Hepatocyte (in vitro differentiated cells): ENCODE data around the gene MRPL44. TPM values are rescaled to one million over a fixed set of nuclear protein-coding genes. Genes with fewer than 3 reads are reported as not detected.

Experiments used
- DNase-seq: peaks from one replicate; pipeline ENCODE4 v3.0.0-alpha.2; 2016; ENCODE audit warnings: low spot score
- H2AFZ ChIP-seq: fragments of 200-600 bp; sonication (generic); 2 replicates; pipeline ENCODE4 v1.6.0; 2016; ENCODE audit warnings: antibody characterized with exemption, mild to moderate bottlenecking
- H3K27ac ChIP-seq: fragments of 200-600 bp; sonication (generic); 2 replicates; pipeline ENCODE4 v1.5.1; 2016; ENCODE audit warnings: mild to moderate bottlenecking
- H3K27me3 ChIP-seq: fragments of 200-600 bp; sonication (generic); 2 replicates; pipeline ENCODE4 v1.6.1; 2016
- H3K36me3 ChIP-seq: fragments of 200-600 bp; sonication (generic); replicated peaks from 2 replicates; pipeline ENCODE4 v1.5.1; 2016; ENCODE audit warnings: low read depth; ENCODE audit not compliant: insufficient read depth
- H3K4me1 ChIP-seq: fragments of 200-600 bp; sonication (generic); 2 replicates; pipeline ENCODE4 v1.5.1; 2016; ENCODE audit warnings: mild to moderate bottlenecking, moderate library complexity; ENCODE audit not compliant: insufficient read depth
- H3K4me2 ChIP-seq: fragments of 200-600 bp; sonication (generic); 2 replicates; pipeline ENCODE4 v1.6.0; 2016
- H3K4me3 ChIP-seq: fragments of 200-600 bp; sonication (generic); 2 replicates; pipeline ENCODE4 v1.5.1; 2016; ENCODE audit warnings: mild to moderate bottlenecking
- H3K79me2 ChIP-seq: fragments of 200-600 bp; sonication (generic); 2 replicates; pipeline ENCODE4 v1.6.0; 2017; ENCODE audit warnings: mild to moderate bottlenecking
- H3K9me2 ChIP-seq: fragments of 200-600 bp; sonication (generic); replicated peaks from 2 replicates; pipeline ENCODE4 v1.6.0; 2017; ENCODE audit warnings: mild to moderate bottlenecking; ENCODE audit not compliant: insufficient read depth
- H3K9me3 ChIP-seq: fragments of 200-600 bp; sonication (generic); 2 replicates; pipeline ENCODE4 v1.5.1; 2016; ENCODE audit warnings: low read depth, mild to moderate bottlenecking
- H4K20me1 ChIP-seq: fragments of 200-600 bp; sonication (generic); 2 replicates; pipeline ENCODE4 v1.6.0; 2016; ENCODE audit warnings: mild to moderate bottlenecking; ENCODE audit not compliant: insufficient read depth, poor library complexity, severe bottlenecking
- CTCF ChIP-seq: fragments of 200-600 bp; sonication (generic); IDR thresholded peaks from 2 replicates; pipeline ENCODE4 v1.5.1; 2016; ENCODE audit warnings: antibody characterized with exemption, mild to moderate bottlenecking; ENCODE audit not compliant: poor library complexity
- EZH2 ChIP-seq: fragments of 200-600 bp; sonication (generic); IDR thresholded peaks from 2 replicates; pipeline ENCODE4 v1.6.1; 2016; ENCODE audit warnings: antibody characterized with exemption, mild to moderate bottlenecking, borderline replicate concordance
- EZH2phosphoT487 ChIP-seq: fragments of 200-600 bp; sonication (generic); IDR thresholded peaks from one replicate; pipeline ENCODE4 v1.6.1; 2018; ENCODE audit warnings: antibody characterized with exemption, mild to moderate bottlenecking, low read depth, moderate library complexity; ENCODE audit not compliant: unreplicated experiment, severe bottlenecking
- WGBS: methylation state at CpG from one replicate; pipeline ENCODE4 v1.1.6; 2016; ENCODE audit warnings: low lambda C conversion rate; ENCODE audit errors: missing lambda C conversion rate; 5-methylcytosine and 5-hydroxymethylcytosine counted together
- polyA plus RNA-seq: library from polyadenylated mRNA; unstranded; fragments of >200 nt; fragmentation: Nextera tagmentation; extraction: Ambion mirVana; gene quantifications from 2 replicates; pipeline ENCODE4 v1.2.1, GENCODE V29; 2016
- total RNA-seq: library from RNA; depleted of rRNA; stranded (reverse); fragments of >200 nt; gene quantifications from 2 replicates; pipeline ENCODE4 v1.2.3, GENCODE V29; 2014

MRPL44 gene
- total and polyA plus RNA-seq, 2 experiments from 2014 or later: 29.0 to 46.5 TPM

- WGBS: 97% methylated on average over 4 of the region's 4 CpGs
- TF ChIP-seq EZH2phosphoT487 (no peak), CTCF (no peak), EZH2 (no peak)
- H3K79me2 ChIP-seq: peaks cover 77% of the 10 kb centered on the region
These were observed 37.2 kb upstream of the MRPL44 start for GRCh38 chr2:223920109-223920508.

GRCh38 chr2:223921204-223921603, 36.1 kb upstream of the MRPL44 start:
- Histone ChIP-seq H3K9me3 (no peaks in the 10 kb centered on the region), H3K27me3 (no peaks in the 10 kb centered on the region), H3K4me3 (no peak overlapping the region), H3K79me2 (peaks cover 82% of the 10 kb centered on the region), H4K20me1 (peaks cover 39% of the 10 kb centered on the region), H3K27ac (no peak overlapping the region), H3K4me1 (no peaks in the 10 kb centered on the region), H3K36me3 (no peaks in the 10 kb centered on the region), H3K4me2 (no peak overlapping the region), H3K9me2 (no peaks in the 10 kb centered on the region), H2AFZ (no peak overlapping the region)
- no peak for DNase-seq
- TF ChIP-seq CTCF: no peak
- TF ChIP-seq EZH2: no peak
- no peak for TF ChIP-seq EZH2phosphoT487

More at GRCh38 chr2:223920109-223920508, 37.2 kb upstream of the MRPL44 start:
- Histone ChIP-seq H4K20me1 (peaks cover 37% of the 10 kb centered on the region), H3K9me3 (no peaks in the 10 kb centered on the region), H3K4me1 (no peaks in the 10 kb centered on the region), H2AFZ (no peak overlapping the region), H3K27ac (no peak overlapping the region), H3K36me3 (no peaks in the 10 kb centered on the region), H3K4me3 (no peak overlapping the region), H3K9me2 (no peaks in the 10 kb centered on the region), H3K4me2 (no peak overlapping the region), H3K27me3 (no peaks in the 10 kb centered on the region)
- no peak for DNase-seq

DNA sequence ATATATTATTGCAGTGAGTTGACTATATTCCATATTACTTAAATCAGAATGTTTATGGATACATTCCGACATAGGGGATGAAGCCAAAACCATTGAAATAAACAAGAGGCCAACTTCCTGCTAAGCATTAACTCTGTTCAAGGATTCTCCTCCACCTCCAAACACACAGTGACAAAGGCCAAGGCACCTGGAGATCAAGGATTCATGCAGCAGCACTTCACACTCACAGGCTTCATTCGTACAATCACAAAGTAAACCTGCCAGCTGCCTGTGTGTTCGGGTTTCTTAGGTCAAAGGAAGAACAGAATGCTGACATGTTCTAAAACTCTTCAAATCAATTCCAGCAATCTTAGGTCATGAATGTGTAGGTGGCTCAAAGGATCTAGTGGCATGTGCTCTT, 35.0 kb upstream of the MRPL44 start:
- no peaks in the 10 kb centered on the region for H3K4me1 ChIP-seq
- H3K79me2 ChIP-seq: peaks cover 93% of the 10 kb centered on the region
- no peak for TF ChIP-seq EZH2phosphoT487
- no peak for TF ChIP-seq EZH2
- no peak for TF ChIP-seq CTCF
- peaks cover 39% of the 10 kb centered on the region for H4K20me1 ChIP-seq
- no peak overlapping the region for H3K4me3 ChIP-seq
- 82% methylated on average over 3 of the region's 3 CpGs for WGBS
- DNase-seq: no peak
- no peaks in the 10 kb centered on the region for H3K9me2 ChIP-seq
- no peaks in the 10 kb centered on the region for H3K27me3 ChIP-seq
- H3K27ac ChIP-seq: no peak overlapping the region
- no peak overlapping the region for H3K4me2 ChIP-seq
- H2AFZ ChIP-seq: no peak overlapping the region
- H3K9me3 ChIP-seq: no peaks in the 10 kb centered on the region
- H3K36me3 ChIP-seq: no peaks in the 10 kb centered on the region

- Histone ChIP-seq H3K36me3 (no peaks in the 10 kb centered on the region), H3K27ac (no peak overlapping the region), H3K9me2 (no peaks in the 10 kb centered on the region), H3K4me3 (no peak overlapping the region), H3K27me3 (no peaks in the 10 kb centered on the region), H3K4me1 (no peaks in the 10 kb centered on the region), H3K4me2 (no peak overlapping the region), H3K79me2 (peaks cover 96% of the 10 kb centered on the region), H3K9me3 (no peaks in the 10 kb centered on the region), H4K20me1 (peaks cover 46% of the 10 kb centered on the region), H2AFZ (no peak overlapping the region)
- no peak for DNase-seq
- WGBS: 93% methylated on average over 2 of the region's 2 CpGs
- TF ChIP-seq EZH2 (no peak), EZH2phosphoT487 (no peak), CTCF (no peak)
These were observed 33.3 kb upstream of the MRPL44 start for GRCh38 chr2:223923976-223924375.
